Activated CD4-positive, alpha-beta T cell treated with anti-CD3 and anti-CD28 coated beads for 48 hours (primary cell): ENCODE measurements around the gene LSM2.
"Not testable (repeated sequence)": the region's sequence is repeated elsewhere in the genome, so short reads cannot be mapped to it uniquely, and the experiment has no call there.

Experiments used
- DNase-seq: peaks from one replicate; pipeline ENCODE4 v3.0.0-alpha.2; 2020

Gene LSM2

DNA sequence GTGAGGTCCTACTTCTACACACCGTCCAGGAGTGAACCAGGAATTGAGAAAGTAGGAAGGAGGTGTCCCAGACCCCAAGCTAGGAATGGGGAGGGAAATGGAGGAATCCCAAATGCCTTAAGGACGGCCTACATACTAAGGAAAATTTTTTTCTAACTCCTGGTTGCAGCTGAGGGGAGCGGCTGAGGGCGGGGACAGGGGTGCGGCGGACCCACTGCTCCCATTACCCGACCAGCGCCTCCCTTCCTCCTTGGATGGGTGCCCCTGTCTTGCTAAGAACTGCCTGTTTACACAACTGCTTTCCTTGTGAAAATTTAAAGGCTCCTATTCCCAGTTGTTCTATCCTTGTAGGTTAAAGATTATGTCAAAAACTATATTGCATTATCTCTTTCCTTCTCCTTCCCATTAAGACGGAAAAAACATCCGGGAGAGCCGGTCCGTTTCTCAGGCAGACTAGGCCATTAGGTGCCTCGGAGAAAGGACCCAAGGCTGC is 20.1 kb upstream of the LSM2 start:
- DNase-seq: peak; percentile 64

DNA sequence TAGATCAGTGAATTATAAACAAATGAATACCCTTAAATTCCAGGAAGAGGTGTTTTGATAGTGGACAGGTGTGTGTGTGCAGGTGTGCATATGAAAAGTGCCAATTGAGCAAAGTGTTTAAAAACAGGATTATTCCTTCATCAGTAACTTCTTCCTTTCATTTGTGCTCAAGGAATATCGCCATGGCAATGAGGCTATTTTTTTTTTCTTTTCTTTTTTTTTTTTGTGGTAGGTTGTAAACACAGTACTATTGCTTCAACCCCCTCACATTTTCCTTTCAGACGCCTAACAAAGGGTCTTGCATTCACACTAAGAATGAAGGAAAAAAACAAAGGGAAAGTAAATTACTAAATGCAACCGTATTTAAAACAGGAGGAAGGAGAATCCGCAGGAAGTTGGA is 18.8 kb upstream of the LSM2 start:
- DNase-seq: no peak

DNA sequence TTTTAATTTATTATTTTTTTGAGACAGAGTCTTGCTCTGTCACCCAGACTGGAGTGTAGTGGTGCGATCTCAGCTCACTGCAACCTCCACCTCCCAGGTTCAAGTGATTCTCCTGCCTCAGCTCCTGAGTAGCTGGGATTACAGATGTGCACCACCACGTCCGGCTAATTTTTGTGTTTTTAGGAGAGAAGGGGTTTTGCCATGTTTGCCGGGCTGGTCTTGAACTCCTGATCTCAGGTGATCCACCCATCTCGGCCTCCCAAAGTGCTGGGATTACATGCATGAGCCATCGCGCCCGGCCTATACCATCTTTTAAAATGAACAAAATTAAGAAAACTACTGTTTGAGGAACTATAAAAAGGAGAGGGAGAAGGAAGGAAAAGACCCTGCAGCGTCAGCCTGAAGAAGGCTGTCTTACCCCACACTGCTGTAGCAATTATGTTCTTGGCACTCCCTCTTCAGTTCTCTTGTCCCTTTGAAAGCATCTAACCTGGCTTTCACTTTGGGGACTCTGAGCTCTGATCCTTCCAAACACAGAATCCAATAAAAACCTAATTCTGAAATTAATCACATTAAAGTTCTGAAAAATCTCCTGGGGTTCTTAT is 16.9 kb upstream of the LSM2 start:
- DNase-seq: not testable (repeated sequence)

DNA sequence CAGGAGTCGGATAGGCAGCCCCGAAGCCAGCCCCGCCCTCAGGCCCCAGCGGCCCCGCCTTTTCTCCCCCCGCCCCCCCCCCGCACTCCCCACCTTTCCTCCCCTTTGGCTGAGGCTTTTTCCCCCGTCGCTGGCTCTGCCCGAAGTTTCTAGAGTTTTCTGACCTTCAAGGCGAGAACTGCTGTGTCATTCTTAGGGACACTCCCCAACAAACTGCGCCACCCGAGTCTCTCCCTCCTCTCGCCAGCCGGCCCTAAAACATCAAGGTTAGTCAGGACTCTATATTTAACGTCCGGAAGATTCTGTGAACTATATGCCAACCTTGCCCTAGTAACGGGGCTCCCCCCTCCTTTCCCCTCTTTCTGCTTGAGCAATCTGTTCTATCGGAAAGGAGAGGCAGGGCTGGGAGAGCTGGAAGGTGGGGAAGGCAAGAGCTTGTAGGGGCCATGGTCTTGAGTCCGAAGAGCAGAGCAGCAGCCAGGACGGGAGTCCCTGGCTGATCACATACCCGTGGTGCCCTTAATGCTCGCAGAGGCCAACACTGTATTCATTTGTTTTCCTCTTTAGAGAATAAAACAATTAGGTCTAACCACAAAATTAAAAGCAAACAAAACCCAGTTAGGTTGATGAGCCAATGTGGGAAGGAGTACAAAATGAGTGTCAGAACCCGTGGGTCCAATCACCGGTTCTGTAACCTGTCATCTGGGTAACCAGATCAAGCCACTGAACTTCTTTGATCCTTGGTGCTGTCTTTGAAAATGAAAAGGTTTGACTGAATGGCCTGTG is 15.5 kb upstream of the LSM2 start:
- peak; percentile 66 for DNase-seq

DNA sequence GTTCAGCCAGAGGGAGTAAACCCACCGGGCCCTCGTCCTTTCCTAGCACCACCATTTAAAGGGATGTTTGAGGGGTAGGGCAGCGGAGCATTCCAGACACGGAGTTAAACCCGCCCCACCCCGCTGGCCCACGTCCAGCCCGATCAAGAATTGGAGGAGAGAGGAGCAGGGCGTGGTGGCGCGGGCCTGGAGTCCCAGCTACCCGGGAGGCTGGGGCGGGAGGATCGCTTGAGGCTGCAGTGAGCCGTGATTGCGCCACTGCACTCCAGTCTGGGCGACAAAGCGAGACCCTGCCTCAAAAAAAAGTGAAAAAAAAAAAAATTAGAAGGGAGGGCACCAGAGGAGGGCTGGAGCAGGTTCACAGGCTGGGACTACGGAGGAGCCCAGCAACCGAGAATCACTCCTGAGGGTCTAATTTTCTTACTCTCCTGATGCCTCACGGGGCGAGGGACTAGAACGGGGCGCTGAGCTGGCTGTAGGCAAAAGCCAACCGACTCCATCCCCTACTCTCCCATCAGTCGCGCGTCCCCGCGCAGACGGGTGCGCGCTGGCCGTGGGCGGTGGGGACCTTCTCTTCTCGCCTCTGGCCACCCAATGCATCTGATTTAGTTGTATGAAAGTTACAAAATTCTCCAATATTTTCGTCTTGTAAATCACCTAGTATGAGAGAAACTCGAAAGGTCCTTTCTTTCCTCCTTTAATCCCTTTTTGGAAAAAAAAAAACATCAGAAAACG is 14.7 kb upstream of the LSM2 start:
- DNase-seq: peak; percentile 87

DNA sequence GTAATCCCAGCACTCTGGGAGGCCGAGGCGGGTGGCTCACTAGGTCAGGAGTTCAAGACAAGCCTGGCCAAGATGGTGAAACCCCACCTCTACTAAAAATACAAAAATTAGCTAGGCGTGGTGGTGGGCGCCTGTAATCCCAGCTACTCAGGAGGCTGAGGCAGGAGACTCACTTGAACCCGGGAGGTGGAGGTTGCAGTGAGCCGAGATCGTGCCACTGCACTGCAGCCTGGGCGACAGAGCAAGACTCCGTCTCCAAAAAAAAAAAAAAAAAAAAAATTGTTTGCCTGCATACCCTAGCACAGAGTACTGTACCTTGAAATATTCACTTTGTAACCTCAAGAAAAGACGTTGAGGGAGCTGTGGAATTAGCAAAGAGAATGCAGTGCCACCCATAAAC is 13.6 kb upstream of the LSM2 start:
- not testable (repeated sequence) for DNase-seq

DNA sequence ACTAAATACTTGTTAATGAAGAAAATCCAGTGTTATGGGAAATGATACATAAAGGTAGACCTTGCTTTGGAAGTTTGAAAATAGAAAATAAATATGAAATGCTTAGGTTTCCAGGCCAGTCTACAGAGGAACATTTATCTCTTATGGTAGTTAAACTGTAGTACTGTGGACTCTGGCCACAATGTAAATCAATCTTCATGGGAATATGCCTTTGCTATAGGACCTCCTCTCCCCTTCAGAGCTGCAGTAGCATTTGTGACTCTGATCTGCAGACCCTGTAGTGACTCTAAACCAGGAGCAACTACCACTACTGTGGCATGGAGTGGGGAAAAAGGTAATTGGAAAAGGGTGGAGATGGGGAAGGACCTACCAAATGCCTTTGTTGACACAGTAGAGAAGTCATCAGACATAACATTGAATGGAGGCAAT is 13.1 kb upstream of the LSM2 start:
- no peak for DNase-seq

DNA sequence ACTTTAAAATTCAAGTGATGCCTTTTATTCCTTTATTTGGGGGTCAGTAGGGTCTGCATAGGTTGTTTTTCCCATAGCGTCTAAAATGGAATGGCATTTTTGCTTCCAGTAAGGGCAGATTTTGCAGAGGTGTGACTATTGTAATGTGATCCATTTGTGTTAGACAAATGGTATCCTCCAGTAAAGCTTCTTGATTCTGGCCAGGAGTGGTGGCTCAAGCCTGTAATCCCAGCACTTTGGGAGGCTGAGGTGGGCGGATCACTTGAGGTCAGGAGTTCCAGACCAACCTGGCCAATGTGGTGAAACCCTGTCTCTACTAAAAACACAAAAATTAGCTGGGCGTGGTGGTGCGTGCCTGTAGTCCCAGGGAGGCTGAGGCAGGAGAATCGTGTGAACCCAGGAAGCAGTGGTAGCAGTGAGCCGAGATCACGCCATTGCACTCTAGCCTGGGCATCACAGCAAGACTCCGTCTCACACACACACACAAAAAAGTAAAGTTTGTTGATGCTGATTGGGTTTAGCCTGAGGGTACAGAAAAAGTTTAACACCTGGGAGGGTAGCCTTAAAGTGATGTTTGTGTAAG is 11.3 kb upstream of the LSM2 start:
- not testable (repeated sequence) for DNase-seq

DNA sequence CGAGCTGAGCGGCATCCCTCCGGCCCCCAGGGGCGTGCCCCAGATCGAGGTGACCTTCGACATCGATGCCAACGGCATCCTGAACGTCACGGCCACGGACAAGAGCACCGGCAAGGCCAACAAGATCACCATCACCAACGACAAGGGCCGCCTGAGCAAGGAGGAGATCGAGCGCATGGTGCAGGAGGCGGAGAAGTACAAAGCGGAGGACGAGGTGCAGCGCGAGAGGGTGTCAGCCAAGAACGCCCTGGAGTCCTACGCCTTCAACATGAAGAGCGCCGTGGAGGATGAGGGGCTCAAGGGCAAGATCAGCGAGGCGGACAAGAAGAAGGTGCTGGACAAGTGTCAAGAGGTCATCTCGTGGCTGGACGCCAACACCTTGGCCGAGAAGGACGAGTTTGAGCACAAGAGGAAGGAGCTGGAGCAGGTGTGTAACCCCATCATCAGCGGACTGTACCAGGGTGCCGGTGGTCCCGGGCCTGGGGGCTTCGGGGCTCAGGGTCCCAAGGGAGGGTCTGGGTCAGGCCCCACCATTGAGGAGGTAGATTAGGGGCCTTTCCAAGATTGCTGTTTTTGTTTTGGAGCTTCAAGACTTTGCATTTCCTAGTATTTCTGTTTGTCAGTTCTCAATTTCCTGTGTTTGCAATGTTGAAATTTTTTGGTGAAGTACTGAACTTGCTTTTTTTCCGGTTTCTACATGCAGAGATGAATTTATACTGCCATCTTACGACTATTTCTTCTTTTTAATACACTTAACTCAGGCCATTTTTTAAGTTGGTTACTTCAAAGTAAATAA is 10.6 kb upstream of the LSM2 start:
- not testable (repeated sequence) for DNase-seq

DNA sequence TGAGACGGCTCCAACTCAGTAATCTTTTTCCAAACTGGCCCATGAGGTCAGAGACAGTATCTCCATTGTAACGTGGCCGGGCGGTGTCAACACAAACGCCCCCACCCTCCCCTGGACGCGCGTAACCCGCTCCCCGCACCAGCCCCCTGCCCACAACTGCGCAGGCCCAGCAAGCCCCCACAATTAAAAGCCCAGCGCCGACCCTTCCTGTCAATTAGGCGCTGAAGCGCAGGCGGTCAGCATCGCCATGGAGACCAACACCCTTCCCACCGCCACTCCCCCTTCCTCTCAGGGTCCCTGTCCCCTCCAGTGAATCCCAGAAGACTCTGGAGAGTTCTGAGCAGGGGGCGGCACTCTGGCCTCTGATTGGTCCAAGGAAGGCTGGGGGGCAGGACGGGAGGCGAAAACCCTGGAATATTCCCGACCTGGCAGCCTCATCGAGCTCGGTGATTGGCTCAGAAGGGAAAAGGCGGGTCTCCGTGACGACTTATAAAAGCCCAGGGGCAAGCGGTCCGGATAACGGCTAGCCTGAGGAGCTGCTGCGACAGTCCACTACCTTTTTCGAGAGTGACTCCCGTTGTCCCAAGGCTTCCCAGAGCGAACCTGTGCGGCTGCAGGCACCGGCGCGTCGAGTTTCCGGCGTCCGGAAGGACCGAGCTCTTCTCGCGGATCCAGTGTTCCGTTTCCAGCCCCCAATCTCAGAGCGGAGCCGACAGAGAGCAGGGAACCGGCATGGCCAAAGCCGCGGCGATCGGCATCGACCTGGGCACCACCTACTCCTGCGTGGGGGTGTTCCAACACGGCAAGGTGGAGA is 8.5 kb upstream of the LSM2 start, which contains the start of the genes HSPA1A and HSPA1L:
HSPA1A (plus strand) TSS at position 519 of the 814 bp plus-strand sequence; CDS start at position 733, 214 bp downstream.
HSPA1L (minus strand) TSS at position 259 of the 814 bp plus-strand sequence. CDS start 3,311 bp downstream, outside the sequence.
- DNase-seq: peak; percentile 70

DNA sequence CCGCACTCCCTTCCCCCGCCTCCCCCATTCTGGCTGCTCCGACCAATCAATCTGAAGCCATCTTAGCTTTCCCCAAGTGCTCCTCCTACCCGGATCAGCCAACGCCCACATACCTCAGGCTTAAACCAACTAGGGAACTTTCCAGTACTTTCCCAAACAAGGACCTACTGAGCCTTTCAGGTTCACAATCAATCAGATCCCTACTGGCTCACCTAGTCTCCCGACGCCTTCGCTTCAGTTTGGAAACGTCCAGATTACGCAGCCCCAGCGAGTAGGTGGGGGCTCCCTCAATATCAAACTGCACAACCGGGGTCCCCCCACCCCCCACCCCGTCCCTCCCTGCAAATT is 7.9 kb upstream of the LSM2 start:
- peak; percentile 76 for DNase-seq

DNA sequence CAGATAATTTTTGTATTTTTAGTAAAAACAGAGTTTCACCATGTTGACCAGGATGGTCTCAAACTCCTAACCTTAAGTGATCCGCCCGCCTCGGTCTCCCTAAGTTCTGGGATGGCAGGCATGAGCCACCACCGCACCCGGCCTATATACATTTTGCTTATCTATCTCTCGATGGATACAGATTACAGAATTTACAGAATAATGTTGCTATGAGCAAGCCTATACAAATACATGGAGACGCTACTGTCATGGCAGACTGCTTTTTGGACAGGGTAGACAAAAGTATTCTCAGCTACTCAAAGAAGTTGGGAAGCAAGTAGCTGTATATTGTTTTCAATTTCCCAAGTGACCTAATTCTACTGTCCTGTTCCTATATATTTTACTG is 6.7 kb upstream of the LSM2 start:
- DNase-seq: no peak

DNA sequence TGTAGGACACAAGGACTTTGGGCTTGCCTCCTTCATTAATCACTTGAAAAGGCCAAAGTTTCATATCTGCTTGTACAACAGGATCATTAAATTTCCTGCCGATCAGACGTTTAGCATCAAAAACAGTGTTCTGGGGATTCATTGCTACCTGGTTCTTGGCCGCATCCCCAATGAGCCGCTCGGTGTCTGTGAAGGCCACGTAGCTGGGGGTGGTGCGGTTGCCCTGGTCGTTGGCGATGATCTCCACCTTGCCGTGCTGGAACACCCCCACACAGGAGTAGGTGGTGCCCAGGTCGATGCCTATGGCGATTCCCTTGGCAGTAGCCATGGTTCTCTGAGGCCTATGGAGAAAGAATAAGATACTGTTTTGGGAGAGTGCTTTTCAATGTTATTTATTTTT is 4.9 kb upstream of the LSM2 start:
- no peak for DNase-seq

DNA sequence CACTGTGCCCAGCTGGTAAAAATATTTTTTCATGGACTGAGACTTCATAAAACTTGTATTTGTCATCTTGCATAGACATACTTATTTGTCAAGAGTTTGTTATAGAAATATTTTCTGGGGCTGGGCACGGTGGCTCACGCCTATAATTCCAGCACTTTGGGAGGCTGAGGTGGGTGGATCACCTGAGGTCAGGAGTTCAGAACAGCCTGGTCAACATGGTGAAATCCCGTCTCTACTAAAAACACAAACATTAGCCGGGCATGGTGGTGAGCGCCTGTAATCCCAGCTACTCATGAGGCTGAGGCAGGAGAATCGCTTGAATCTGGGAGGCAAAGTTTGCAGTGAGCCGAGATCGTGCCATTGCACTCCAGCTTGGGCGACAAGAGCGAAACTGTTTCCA is 1.8 kb upstream of the LSM2 start:
- DNase-seq: not testable (repeated sequence)

DNA sequence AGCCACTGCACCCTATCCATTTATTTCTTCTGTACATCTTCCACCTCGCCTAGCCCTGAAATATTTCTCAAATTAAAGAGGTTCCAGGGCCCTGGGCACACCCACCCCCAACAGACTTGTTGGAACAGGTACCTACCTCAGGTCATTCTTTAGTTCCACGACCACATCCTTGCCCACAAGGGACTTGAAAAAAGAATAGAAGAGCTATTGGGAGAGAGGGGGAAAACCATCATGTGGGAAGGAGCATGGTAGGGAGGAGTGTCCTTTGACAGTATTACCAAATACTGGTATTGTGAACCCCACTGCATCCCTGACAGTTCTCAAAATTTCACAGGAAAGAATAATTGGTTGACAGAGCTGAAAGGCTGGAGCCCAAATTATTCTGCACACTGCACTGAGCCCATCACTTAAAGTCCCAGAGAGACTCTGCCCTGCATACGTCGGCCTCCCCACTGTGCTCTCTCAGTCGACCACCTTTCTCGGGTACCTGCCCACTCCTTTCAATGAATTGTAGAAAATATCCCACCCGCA is 762 bp downstream of the LSM2 start:
- DNase-seq: no peak

DNA sequence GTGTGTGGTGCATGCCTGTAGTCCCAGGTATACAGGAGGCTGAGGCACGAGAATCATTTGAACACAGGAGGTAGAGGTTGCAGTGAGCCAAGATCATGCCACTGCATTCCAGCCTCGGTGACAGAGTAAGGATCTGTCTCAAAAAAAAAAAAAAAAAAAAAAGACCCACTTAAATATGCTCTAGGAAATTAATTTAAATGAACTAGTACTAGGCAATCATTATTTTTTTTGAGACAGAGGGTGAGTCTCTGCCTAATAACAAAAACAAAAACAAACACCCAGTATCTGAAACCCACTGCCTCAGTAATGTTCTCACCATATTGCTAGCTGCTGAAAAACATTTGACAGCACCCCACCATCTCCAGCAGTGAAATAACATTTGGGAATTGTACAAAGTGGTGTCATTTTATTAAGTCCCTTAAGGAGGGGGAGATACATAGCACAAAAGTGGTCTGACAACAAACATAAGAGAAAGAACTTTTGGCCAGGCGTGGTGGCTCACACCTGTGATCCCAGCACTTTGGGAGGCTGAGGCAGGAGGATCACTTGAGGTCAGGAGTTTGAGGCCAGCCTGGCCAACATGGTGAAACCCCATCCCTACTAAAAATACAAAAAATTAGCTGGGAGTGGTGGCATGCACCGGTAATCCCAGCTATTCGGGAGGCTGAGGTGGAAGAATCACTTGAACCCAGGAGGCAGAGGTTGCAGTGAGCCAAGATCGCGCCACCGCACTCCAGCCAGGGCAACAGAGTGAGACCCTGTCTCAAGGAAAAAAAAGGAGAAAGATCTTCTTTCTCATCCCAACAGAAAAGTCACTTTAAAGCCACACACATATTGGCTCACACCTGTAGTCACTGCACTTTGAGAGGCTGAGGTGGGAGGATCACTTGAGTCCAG is 5.5 kb downstream of the LSM2 start:
- not testable (repeated sequence) for DNase-seq

DNA sequence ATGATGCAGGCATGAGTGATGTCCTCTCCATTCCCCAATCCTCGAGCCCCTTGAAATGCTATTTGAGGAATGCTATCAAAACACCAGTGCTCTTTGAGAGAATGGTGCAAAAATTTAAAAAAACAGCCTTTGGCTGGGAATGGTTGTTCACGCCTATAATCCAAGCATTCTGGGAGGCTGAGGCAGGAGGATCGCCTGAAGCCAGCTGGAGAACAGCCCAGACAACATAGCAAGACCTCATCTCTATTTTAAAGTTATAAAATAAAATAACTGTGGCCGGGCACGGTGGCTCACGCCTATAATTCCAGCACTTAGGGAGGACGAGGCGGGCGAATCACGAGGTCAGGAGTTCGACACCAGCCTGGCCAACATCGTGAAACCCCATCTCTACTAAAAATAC is 7.0 kb downstream of the LSM2 start:
- DNase-seq: no peak

DNA sequence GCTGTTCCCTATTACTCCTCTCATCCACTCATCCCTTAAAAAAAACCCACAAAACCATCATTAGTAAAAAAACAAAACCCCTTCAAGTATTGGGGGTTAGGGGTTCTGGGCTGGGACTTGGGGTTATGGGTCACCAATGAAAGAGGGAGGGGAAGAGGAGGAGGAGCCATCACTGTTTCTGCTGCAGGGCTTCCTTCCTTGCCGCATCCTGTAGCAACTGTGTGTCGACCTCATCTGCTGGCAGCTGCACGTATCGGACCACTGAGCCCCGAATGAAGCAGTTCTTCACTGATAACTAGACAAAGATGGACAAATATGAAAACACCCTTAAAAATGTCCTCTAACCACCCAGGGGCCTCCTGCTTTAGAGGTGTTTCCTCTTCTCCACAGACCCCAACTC is 9.2 kb downstream of the LSM2 start:
- no peak for DNase-seq

DNA sequence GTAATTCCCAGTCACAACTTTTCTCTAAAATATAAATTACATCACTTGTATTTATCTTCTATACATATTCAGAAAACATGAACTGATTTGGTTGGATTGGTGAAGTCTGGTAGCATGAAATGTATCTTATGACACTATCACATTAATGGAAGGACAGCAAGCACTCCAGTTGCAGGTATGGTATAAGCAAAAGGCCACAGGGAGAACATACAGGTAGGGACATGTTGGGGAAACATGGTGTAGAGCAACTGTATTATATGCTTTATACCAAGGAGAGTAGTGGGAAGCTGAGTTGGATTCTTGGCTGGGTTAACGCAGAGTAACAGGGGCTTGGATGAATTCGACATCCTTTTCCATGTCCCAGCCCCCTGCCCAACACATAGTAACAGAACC is 9.8 kb downstream of the LSM2 start:
- DNase-seq: no peak
